ENCODE measurements around the gene AP5Z1.
A peak's percentile ranks its signal among the peaks of the same experiment; 100 is the strongest.

Gene AP5Z1

DNA sequence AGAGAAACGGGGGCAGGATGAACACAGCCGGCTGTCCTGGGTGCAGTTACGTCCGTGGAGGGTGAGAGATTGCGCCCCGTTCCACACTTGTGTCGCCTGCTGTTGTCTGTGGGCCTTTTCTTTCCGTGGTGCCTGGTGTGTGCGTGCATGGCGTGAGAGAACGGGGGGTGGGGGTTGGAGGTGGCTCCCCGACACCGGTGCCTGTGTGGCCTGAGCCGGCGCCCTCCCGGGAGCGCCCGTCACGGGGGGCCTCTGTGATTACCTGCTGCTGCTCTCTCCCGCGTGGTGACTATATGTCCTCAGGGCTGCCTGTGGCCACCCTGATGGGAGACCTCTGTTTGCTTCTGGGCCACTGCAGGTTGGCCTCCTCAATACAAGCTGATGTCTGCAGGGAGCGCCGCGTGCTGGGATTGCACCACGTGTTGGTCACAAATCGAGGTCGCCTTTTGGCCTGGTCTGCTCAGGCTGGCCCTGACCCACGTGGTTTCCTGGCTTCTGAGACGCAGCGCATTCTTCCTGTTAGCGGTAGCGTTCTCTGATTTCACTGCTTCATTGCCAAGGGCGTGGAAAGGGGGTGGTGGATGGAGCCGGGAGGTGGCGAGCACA is 10.9 kb upstream of the AP5Z1 start:
- FAIRE-seq: no peak
- DNase-seq (ENCODE audit: extremely low spot score, insufficient read length, low read depth): no peak

- FAIRE-seq (no peak), DNase-seq (ENCODE audit: extremely low spot score, insufficient read length, low read depth) (no peak)
Observed at GRCh38 chr7:4765776-4766490, 9.5 kb upstream of the AP5Z1 start.

DNA sequence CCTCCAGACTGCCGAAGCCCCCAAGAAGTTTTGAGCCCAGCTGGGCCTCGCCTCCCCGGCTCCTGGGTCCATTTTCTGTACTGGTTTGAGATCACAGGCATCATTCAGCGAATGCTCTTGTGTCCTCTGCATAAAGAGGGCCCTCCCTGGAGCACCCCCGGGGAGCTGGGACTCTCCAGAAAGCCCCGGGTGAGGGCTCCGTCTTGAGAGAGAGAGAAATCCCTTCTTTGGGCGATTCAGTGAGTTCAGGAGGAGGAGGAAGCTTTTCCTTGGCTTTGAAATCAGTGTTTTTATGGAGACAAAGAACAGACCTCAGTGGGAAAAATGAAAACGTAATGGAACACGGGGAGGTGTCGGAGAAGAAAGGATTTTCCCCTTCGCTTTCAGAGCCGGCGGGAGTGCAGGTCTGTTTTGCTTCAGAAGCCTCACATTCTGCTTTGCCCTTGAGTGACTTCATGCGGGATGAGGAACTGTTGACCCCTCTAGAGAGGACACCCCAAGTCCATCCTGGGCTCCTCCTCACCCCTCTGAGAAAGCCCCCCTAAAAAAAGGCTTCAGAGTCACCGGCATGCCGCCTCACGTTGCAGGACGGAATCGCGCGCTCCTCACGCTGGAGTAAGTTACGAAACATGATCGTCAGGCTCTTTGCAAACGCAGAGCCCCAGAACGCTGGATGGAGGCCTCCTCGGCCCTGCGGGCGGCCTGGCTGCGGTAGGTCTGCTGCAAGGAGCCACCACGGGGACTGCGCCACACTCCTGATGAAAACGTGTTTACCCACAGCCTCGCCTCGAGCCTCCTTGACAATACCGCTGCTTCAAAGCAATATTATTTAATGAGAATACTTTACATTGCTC is 8.5 kb upstream of the AP5Z1 start:
- DNase-seq (ENCODE audit: extremely low spot score, insufficient read length, low read depth) (no peak), FAIRE-seq (no peak)

GRCh38 chr7:4768597-4769569 is 6.5 kb upstream of the AP5Z1 start:
- DNase-seq (ENCODE audit: extremely low spot score, insufficient read length, low read depth): no peak
- FAIRE-seq: no peak

- DNase-seq (ENCODE audit: extremely low spot score, insufficient read length, low read depth): no peak
- no peak for FAIRE-seq
Observed at GRCh38 chr7:4769761-4770160, 5.7 kb upstream of the AP5Z1 start.

DNA sequence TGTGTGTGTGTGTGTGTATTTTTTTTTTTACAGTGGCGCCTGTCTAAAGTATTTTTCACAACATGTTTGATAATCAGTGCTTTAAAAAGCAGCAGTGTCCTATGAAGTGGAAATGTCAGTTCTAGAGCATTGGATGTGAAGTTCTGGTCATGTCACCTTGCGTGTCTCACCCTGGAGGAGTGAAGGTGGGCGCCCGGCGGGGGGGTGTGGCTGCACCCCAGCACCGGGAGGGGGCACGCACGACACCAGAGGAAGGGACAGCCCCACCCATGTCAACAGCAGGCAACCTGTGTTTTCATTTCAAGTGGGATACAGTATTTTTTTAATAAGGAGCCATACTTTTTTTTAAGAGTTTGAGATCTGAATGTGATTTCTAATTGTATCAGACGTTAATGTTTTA is 4.5 kb upstream of the AP5Z1 start:
- DNase-seq (ENCODE audit: extremely low spot score, insufficient read length, low read depth) (no peak), FAIRE-seq (no peak)

DNA sequence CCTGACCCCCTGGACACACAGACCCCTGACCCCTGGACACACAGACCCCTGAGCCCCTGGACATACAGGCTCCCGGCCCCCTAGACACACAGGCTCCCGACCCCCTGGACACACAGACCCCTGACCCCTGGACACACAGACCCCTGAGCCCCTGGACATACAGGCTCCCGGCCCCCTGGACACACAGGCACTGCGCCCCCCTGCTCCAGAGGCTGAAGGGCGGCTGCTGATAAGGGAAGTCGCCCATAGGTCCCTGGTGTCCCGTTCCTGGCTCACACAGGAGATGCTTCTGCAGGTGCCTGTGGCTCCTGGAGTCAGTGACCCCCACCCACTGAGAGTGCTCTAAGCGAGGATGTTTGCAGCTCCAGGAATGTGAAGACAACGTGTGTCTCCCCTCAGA is 3.7 kb upstream of the AP5Z1 start:
- no peak for FAIRE-seq
- DNase-seq (ENCODE audit: extremely low spot score, insufficient read length, low read depth): no peak

- DNase-seq (ENCODE audit: extremely low spot score, insufficient read length, low read depth) (no peak), FAIRE-seq (no peak)
Observed at GRCh38 chr7:4772306-4772705, 3.1 kb upstream of the AP5Z1 start.

DNA sequence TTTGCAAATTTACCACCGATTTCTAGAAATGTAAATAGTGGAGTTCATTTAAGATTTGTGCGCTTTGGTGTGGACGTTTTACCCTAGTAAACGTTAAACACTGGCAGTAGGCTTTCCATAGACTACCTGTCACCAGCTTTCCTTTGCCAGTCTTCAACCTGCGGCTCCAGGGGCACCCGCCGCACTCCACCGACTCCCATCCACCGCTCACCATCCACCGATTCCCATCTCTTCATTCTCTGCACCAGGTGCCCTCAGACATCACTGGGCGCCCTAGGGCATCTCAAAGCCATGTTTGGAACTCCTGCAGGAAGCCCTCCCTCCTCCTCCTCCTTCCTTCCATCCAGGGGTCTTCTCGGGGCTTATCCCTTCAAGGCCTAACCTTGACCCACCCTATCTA is 1.4 kb upstream of the AP5Z1 start:
- DNase-seq (ENCODE audit: extremely low spot score, insufficient read length, low read depth) (no peak), FAIRE-seq (no peak)

- DNase-seq (ENCODE audit: extremely low spot score, insufficient read length, low read depth): peak; percentile 39
- no peak for FAIRE-seq
Observed at GRCh38 chr7:4774658-4775249, 669 bp upstream of the AP5Z1 start.

DNA sequence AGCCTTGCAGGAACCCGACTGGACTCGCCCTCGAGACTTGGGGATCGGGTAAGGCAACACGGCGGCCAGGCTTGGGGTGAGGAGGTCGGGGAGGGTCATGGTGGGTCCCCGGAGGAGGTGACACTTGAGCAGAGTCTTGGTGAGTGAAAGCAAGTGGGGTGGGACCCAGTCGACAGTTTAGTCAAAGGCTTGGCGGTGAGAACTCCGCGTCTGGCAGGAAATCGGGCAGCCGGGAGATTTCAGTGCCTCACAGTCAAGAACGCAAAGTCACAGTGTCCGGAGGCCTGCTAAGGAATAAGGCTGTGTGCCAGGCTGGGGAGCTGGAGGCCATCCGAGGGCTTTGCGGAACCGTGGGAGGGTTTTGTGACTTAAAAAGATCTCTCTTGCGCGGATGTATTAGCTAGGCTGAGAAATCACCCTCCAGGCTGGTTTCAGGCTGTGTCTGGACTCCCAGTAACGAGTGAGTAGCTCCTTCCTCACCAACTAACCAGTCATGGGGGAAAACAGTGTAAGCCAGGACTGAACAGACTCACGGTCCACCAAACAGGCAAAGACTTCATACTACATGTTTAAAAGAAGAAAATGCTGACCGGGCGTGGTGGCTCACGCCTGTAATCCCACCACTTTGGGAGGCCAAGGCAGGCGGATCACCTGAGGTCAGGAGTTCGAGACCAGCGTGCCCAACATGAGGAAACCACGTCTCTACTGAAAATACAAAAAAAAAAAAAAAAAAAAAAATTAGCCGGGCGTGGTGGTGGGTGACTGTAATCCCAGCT is 613 bp downstream of the AP5Z1 start:
- FAIRE-seq: no peak
- no peak for DNase-seq (ENCODE audit: extremely low spot score, insufficient read length, low read depth)

DNA sequence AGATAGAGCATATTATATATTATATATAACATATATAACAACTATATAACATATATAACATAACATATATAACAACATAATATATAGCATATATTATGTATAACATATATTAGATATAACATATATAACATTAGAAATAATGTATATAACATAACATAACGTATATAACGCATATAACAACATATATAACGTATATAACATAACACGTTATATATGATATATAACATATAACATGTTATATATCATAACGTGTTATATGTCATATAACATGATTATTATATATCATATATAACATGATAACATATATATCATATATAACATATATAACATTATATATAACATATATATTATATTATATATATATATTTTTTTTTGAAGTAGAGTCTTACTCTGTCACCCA is 3.7 kb downstream of the AP5Z1 start:
- FAIRE-seq: no peak
- DNase-seq (ENCODE audit: extremely low spot score, insufficient read length, low read depth): no peak

DNA sequence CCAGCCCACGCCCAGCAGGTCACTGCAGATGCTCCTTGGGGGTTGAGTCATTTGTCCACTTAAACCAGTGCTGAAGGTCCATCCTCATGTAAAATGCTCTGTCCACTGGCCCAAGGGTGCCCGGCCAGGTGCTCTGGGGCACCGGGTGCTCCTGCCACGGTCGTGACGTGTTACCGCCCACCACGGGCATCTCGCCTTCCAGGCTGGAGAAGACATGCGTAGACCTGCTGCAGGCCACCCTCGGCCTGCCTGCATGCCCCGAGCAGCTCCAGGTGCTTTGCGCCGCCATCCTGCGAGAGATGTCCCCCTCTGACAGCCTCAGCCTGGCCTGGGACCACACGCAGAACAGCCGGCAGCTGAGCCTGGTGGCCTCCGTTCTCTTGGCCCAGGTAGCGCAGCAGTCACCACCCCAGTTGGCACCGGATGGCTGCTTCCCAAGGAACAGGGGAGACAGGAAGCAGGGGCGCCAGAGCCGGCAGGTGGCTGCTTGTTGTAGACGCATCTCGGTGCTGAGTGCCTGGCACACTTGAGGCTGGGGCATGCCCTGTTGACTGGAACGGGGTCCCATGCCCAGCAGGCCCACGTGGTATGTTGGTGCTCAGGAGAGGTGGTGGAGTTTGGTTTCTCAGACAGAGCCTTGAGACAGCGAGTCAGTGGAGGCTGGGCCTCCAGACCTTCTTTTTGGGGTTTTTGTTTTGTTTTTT is 6.1 kb downstream of the AP5Z1 start:
- no peak for DNase-seq (ENCODE audit: extremely low spot score, insufficient read length, low read depth)
- no peak for FAIRE-seq

GRCh38 chr7:4782333-4783291 is 7.2 kb downstream of the AP5Z1 start:
- no peak for DNase-seq (ENCODE audit: extremely low spot score, insufficient read length, low read depth)
- no peak for FAIRE-seq

- DNase-seq (ENCODE audit: extremely low spot score, insufficient read length, low read depth): no peak
Observed at GRCh38 chr7:4783292-4783652, 7.8 kb downstream of the AP5Z1 start.

GRCh38 chr7:4783762-4784351 is 8.4 kb downstream of the AP5Z1 start:
- no peak for FAIRE-seq
- no peak for DNase-seq (ENCODE audit: extremely low spot score, insufficient read length, low read depth)

More at GRCh38 chr7:4783292-4783652, 7.8 kb downstream of the AP5Z1 start:
- no peak for FAIRE-seq

DNA sequence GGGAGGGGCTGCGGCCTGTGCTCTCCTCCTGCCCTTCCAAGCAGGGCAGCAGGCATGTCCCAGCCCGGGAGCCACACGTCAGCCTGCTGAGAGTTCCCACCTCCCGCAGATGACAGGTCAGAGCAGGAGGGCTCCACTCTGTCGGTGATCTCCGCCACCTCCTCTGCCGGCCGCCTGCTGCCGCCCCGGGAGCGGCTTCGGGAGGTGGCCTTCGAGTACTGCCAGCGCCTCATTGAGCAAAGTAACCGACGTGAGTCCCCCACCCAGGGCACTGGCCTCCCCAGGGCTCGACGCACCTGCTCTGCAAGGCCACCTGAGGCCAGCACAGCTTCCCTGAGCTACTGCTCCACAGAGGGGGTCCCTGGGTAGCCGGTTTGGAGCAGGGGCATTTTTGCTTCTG is 9.4 kb downstream of the AP5Z1 start:
- no peak for FAIRE-seq
- DNase-seq (ENCODE audit: extremely low spot score, insufficient read length, low read depth): no peak
